ENCODE measurements around the gene SLC12A2. TPM values are rescaled to one million over a fixed set of nuclear protein-coding genes. Genes with fewer than 3 reads are reported as not detected.

SLC12A2 gene
- total and polyA plus RNA-seq, 2 donors (not counting 1 experiment from before 2014, with no cell fraction given), result 3.1 to 28.7 TPM

DNA sequence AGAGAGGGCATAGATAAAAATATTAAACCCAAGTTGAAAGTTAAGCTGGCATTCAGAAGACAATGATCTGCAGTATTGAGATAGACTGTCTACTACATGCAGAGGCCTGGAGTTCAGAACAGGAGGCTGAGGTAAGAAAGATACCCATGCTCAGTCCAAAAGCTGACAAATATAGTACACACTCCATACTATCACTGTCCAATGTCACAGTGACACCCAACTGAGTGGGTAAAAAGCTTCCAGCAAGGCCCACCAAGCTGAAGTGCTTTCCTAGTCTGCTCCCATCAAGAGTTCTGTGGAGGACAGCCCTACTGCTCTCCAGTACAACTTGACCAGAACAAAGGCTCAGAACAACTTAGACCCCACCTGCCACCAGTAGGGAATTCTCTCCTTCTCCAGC is 124.9 kb downstream of the SLC12A2 start:
- H3K9me3 ChIP-seq (ENCODE audit: control extremely low read depth in 1 of 3, control insufficient read depth in 2 of 3, insufficient read depth in 1 of 3, low read length in 2 of 3), result no peaks in the 10 kb centered on the region
- DNase-seq (no peak), ATAC-seq (ENCODE audit: low read depth) (no peak)
- POLR2A ChIA-PET, result no interaction called here
- H3K27ac ChIP-seq (ENCODE audit: low read length in 2 of 2), result no peak overlapping the region
- no peak overlapping the region for H2AFZ ChIP-seq (ENCODE audit: insufficient read depth, low read depth, low read length, poor library complexity, severe bottlenecking)
- TF ChIP-seq CTCF (IDR thresholded peaks at IDR 0.05), result no peak
- H3K4me2 ChIP-seq (replicated peaks; ENCODE audit: low read depth, low read length, poor library complexity, severe bottlenecking), result no peak overlapping the region
- no peaks in the 10 kb centered on the region for H3K36me3 ChIP-seq (replicated peaks in 1 of 2; ENCODE audit: control extremely low read depth in 1 of 2, control insufficient read depth in 1 of 2, extremely low read depth in 1 of 2, insufficient read depth in 2 of 2, low read length in 1 of 2)
- Mint-ChIP-seq H3K9me3 (ENCODE audit: insufficient read depth) (no peaks in the 10 kb centered on the region), H3K27me3 (no peaks in the 10 kb centered on the region), H3K4me1 (no peaks in the 10 kb centered on the region), H3K4me3 (no peak overlapping the region), H3K27ac (no peak overlapping the region)
- H3K27me3 ChIP-seq (replicated peaks in 1 of 4; ENCODE audit: control extremely low read depth in 1 of 4, control insufficient read depth in 3 of 4, insufficient read depth in 4 of 4, low read length in 3 of 4), result peaks cover 0 to 1% (median 0%) of the 10 kb centered on the region in 4 experiments
- no peaks in the 10 kb centered on the region for H4K20me1 ChIP-seq (ENCODE audit: control insufficient read depth, insufficient read depth, low read length, poor library complexity, severe bottlenecking)
- H3K79me2 ChIP-seq (ENCODE audit: control insufficient read depth, insufficient read depth, low read length), result no peaks in the 10 kb centered on the region
- CTCF ChIA-PET, result interaction anchor here (0.9 kb wide), 1 partner anchor 9 kb away, joined by 3 read pairs; no protein-coding TSS in a partner anchor
- no peak overlapping the region for H3K4me3 ChIP-seq (ENCODE audit: control extremely low read depth in 1 of 5, extremely low read depth in 1 of 5, insufficient read depth in 1 of 5, low read depth in 2 of 5, low read length in 4 of 5)
- intact Hi-C loops (cut with micrococcal nuclease), result no loop called here
- H3K9ac ChIP-seq (ENCODE audit: low read length), result no peak overlapping the region
- no peaks in the 10 kb centered on the region for H3K4me1 ChIP-seq (ENCODE audit: control insufficient read depth in 2 of 2, insufficient read depth in 2 of 2, low read length in 2 of 2)

DNA sequence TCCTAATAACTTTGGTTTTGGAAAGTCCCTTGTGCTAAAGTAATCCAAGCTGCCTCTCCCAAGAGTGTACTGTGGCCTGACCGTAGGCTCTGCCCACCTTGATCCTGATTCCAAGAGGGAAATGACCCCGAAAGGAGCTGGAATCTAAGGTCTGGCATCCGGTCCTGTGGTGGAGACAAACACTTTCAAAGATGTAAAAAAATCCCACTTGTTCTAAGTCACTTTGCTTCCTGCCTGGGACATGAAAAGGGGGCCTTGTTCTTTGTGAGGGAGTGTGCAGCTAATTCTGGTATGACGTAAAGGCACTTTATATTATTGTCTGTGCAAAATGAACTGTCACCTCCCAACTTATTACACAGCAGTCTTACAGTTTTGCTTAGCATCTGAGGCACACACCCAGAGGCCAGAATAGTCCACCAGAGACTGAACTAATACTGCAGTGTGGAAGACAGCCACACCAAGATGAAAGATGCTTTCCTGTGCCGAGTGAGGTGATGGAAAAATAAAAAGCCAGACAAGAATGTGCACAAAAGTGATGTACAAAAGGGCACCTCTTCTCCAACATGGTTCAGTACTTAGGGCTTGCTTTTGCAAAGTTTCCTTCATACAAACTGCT is 128.7 kb downstream of the SLC12A2 start:
- CTCF ChIA-PET, result interaction anchor here (1.0 to 1.1 kb wide), 2 partner anchors 11 to 19 kb away, joined by 3 to 4 read pairs; no protein-coding TSS in a partner anchor
- H3K9ac ChIP-seq (ENCODE audit: low read length), result no peak overlapping the region
- no peak overlapping the region for H3K4me2 ChIP-seq (replicated peaks; ENCODE audit: low read depth, low read length, poor library complexity, severe bottlenecking)
- POLR2A ChIA-PET, result no interaction called here
- intact Hi-C loops (cut with micrococcal nuclease), result loop anchor here (2.0 to 5.0 kb wide), 2 partner anchors 1557 to 1640 kb away; no protein-coding TSS in a partner anchor
- H3K27ac ChIP-seq (ENCODE audit: low read length in 2 of 2), result no peak overlapping the region
- no peak overlapping the region for H3K4me3 ChIP-seq (ENCODE audit: control extremely low read depth in 1 of 5, extremely low read depth in 1 of 5, insufficient read depth in 1 of 5, low read depth in 2 of 5, low read length in 4 of 5)
- no peak for DNase-seq
- Mint-ChIP-seq H3K4me3 (no peak overlapping the region), H3K9me3 (ENCODE audit: insufficient read depth) (no peaks in the 10 kb centered on the region), H3K27ac (no peak overlapping the region), H3K4me1 (no peaks in the 10 kb centered on the region), H3K27me3 (no peaks in the 10 kb centered on the region)
- no peaks in the 10 kb centered on the region for H4K20me1 ChIP-seq (ENCODE audit: control insufficient read depth, insufficient read depth, low read length, poor library complexity, severe bottlenecking)
- H3K36me3 ChIP-seq (replicated peaks in 1 of 2; ENCODE audit: control extremely low read depth in 1 of 2, control insufficient read depth in 1 of 2, extremely low read depth in 1 of 2, insufficient read depth in 2 of 2, low read length in 1 of 2), result no peaks in the 10 kb centered on the region
- no peaks in the 10 kb centered on the region for H3K9me3 ChIP-seq (ENCODE audit: control extremely low read depth in 1 of 3, control insufficient read depth in 2 of 3, insufficient read depth in 1 of 3, low read length in 2 of 3)
- TF ChIP-seq EZH2 (IDR thresholded peaks at IDR 0.05; ENCODE audit: borderline replicate concordance, insufficient read depth, low read depth, low read length, poor library complexity, severe bottlenecking), result no peak
- no peak for TF ChIP-seq CTCF (IDR thresholded peaks at IDR 0.05)
- H2AFZ ChIP-seq (ENCODE audit: insufficient read depth, low read depth, low read length, poor library complexity, severe bottlenecking), result no peak overlapping the region
- ATAC-seq (ENCODE audit: low read depth), result no peak
- no peaks in the 10 kb centered on the region for H3K79me2 ChIP-seq (ENCODE audit: control insufficient read depth, insufficient read depth, low read length)
- no peaks in the 10 kb centered on the region for H3K27me3 ChIP-seq (replicated peaks in 1 of 4; ENCODE audit: control extremely low read depth in 1 of 4, control insufficient read depth in 3 of 4, insufficient read depth in 4 of 4, low read length in 3 of 4)
- H3K4me1 ChIP-seq (ENCODE audit: control insufficient read depth in 2 of 2, insufficient read depth in 2 of 2, low read length in 2 of 2), result no peaks in the 10 kb centered on the region
- 90% methylated on average over 4 of the region's 5 CpGs for WGBS (ENCODE audit: insufficient coverage)
